Fibroblast of skin of right quadriceps (primary cell): ENCODE data around the gene CHD9.
"Not testable (repeated sequence)": the region's sequence is repeated elsewhere in the genome, so short reads cannot be mapped to it uniquely, and the experiment has no call there.

Experiments
- DNase-seq: peaks from one replicate; pipeline ENCODE4 v3.0.0-alpha.2; 2013

Gene CHD9

GRCh38 chr16:53142823-53143568 is 88.2 kb downstream of the CHD9 start:
- DNase-seq, result no peak

GRCh38 chr16:53147500-53148065 is 92.8 kb downstream of the CHD9 start:
- no peak for DNase-seq

GRCh38 chr16:53150769-53151168 is 96.0 kb downstream of the CHD9 start:
- no peak for DNase-seq

- DNase-seq, result no peak
Observed at GRCh38 chr16:53152329-53152728, 97.5 kb downstream of the CHD9 start.

- no peak for DNase-seq
Observed at GRCh38 chr16:53153130-53153529, 98.3 kb downstream of the CHD9 start.

GRCh38 chr16:53154513-53154912 is 99.7 kb downstream of the CHD9 start:
- DNase-seq, result no peak

- peak; percentile 40 for DNase-seq
Observed at GRCh38 chr16:53156516-53156915, 101.7 kb downstream of the CHD9 start.

GRCh38 chr16:53159781-53160436 is 105.1 kb downstream of the CHD9 start:
- peak; percentile 59 for DNase-seq

- no peak for DNase-seq
Observed at GRCh38 chr16:53166099-53166498, 111.3 kb downstream of the CHD9 start.

- no peak for DNase-seq
Observed at GRCh38 chr16:53168744-53169143, 114.0 kb downstream of the CHD9 start.

GRCh38 chr16:53172517-53172916 is 117.7 kb downstream of the CHD9 start:
- no peak for DNase-seq

- DNase-seq, result no peak
Observed at GRCh38 chr16:53175118-53175517, 120.3 kb downstream of the CHD9 start.

GRCh38 chr16:53176434-53176833 is 121.6 kb downstream of the CHD9 start:
- DNase-seq, result no peak

- no peak for DNase-seq
Observed at GRCh38 chr16:53183442-53183841, 128.7 kb downstream of the CHD9 start.

- not testable (repeated sequence) for DNase-seq
Observed at GRCh38 chr16:53185741-53186140, 130.9 kb downstream of the CHD9 start.

GRCh38 chr16:53187775-53188174 is 133.0 kb downstream of the CHD9 start:
- no peak for DNase-seq

- no peak for DNase-seq
Observed at GRCh38 chr16:53191413-53191812, 136.6 kb downstream of the CHD9 start.

GRCh38 chr16:53198933-53199332 is 144.1 kb downstream of the CHD9 start:
- DNase-seq, result no peak

- DNase-seq, result no peak
Observed at GRCh38 chr16:53201900-53202299, 147.1 kb downstream of the CHD9 start.

- no peak for DNase-seq
Observed at GRCh38 chr16:53202398-53202797, 147.6 kb downstream of the CHD9 start.

GRCh38 chr16:53207810-53208752 is 153.3 kb downstream of the CHD9 start:
- peak; percentile 84 for DNase-seq

GRCh38 chr16:53209429-53209828 is 154.6 kb downstream of the CHD9 start:
- no peak for DNase-seq

GRCh38 chr16:53209877-53210276 is 155.1 kb downstream of the CHD9 start:
- DNase-seq, result no peak
